BE2C (cell line): ENCODE results near the gene RFPL3.

Source experiments
- DNase-seq: peaks from one replicate; pipeline ENCODE4 v3.0.0-alpha.2; 2020
- H3K27me3 ChIP-seq: fragments of 250-450 bp; sonication (Bioruptor Pico); 2 replicates; pipeline ENCODE4 v1.5.1; 2020; ENCODE audit warnings: mild to moderate bottlenecking
- H3K36me3 ChIP-seq: fragments of 250-450 bp; sonication (Bioruptor Pico); 2 replicates; pipeline ENCODE4 v1.5.1; 2020; ENCODE audit warnings: mild to moderate bottlenecking
- H3K4me1 ChIP-seq: fragments of 250-450 bp; sonication (Bioruptor Pico); 2 replicates; pipeline ENCODE4 v1.5.1; 2020
- H3K4me3 ChIP-seq: 2 replicates; pipeline ENCODE4 v1.5.1; 2011; ENCODE audit warnings: low read depth, low read length
- H3K9me3 ChIP-seq: fragments of 250-450 bp; sonication (Bioruptor Pico); 2 replicates; pipeline ENCODE4 v1.5.1; 2020
- CTCF ChIP-seq: IDR thresholded peaks from 2 replicates; pipeline ENCODE4 v1.5.1; 2012; ENCODE audit warnings: mild to moderate bottlenecking, low read depth, low read length

Gene RFPL3

GRCh38 chr22:32323513-32324164 lies 34.0 kb upstream of the RFPL3 start:
- H3K4me1 ChIP-seq, result no peaks in the 10 kb centered on the region; the same call in 1 of the 2 replicates
- no peaks in the 10 kb centered on the region for H3K9me3 ChIP-seq
- no peaks in the 10 kb centered on the region for H3K36me3 ChIP-seq
- H3K27me3 ChIP-seq, result peaks cover 3% of the 10 kb centered on the region; the same call in 1 of the 2 replicates
- no peak overlapping the region for H3K4me3 ChIP-seq
- no peak for TF ChIP-seq CTCF
- DNase-seq, result no peak

GRCh38 chr22:32324505-32325415 lies 32.9 kb upstream of the RFPL3 start:
- Histone ChIP-seq H3K4me1 (no peaks in the 10 kb centered on the region; the same call in 1 of the 2 replicates), H3K36me3 (no peaks in the 10 kb centered on the region), H3K4me3 (no peak overlapping the region), H3K27me3 (peaks cover 3% of the 10 kb centered on the region; the same call in 1 of the 2 replicates), H3K9me3 (no peaks in the 10 kb centered on the region)
- DNase-seq, result no peak
- no peak for TF ChIP-seq CTCF

GRCh38 chr22:32325416-32325801 lies 32.3 kb upstream of the RFPL3 start:
- peak; percentile 70 for DNase-seq
- no peaks in the 10 kb centered on the region for H3K9me3 ChIP-seq
- no peaks in the 10 kb centered on the region for H3K36me3 ChIP-seq
- no peaks in the 10 kb centered on the region; the same call in 1 of the 2 replicates for H3K4me1 ChIP-seq
- H3K27me3 ChIP-seq, result peaks cover 3% of the 10 kb centered on the region; the same call in 1 of the 2 replicates
- TF ChIP-seq CTCF, result no peak
- H3K4me3 ChIP-seq, result no peak overlapping the region

GRCh38 chr22:32325811-32326237 lies 31.8 kb upstream of the RFPL3 start:
- DNase-seq, result no peak
- no peak for TF ChIP-seq CTCF
- no peaks in the 10 kb centered on the region for H3K9me3 ChIP-seq
- no peaks in the 10 kb centered on the region; the same call in 1 of the 2 replicates for H3K4me1 ChIP-seq
- no peaks in the 10 kb centered on the region for H3K36me3 ChIP-seq
- H3K4me3 ChIP-seq, result no peak overlapping the region
- H3K27me3 ChIP-seq, result peaks cover 3% of the 10 kb centered on the region; the same call in 1 of the 2 replicates

- Histone ChIP-seq H3K36me3 (no peaks in the 10 kb centered on the region), H3K27me3 (peaks cover 3% of the 10 kb centered on the region; the same call in 1 of the 2 replicates), H3K4me3 (no peak overlapping the region), H3K4me1 (no peaks in the 10 kb centered on the region; the same call in 1 of the 2 replicates), H3K9me3 (no peaks in the 10 kb centered on the region)
- no peak for TF ChIP-seq CTCF
- no peak for DNase-seq
These were observed 31.0 kb upstream of the RFPL3 start for GRCh38 chr22:32326647-32327046.

GRCh38 chr22:32327066-32327465 lies 30.6 kb upstream of the RFPL3 start:
- TF ChIP-seq CTCF, result no peak
- H3K4me3 ChIP-seq, result no peak overlapping the region
- H3K9me3 ChIP-seq, result no peaks in the 10 kb centered on the region
- no peaks in the 10 kb centered on the region for H3K36me3 ChIP-seq
- peaks cover 3% of the 10 kb centered on the region; the same call in 1 of the 2 replicates for H3K27me3 ChIP-seq
- no peaks in the 10 kb centered on the region; the same call in 1 of the 2 replicates for H3K4me1 ChIP-seq
- DNase-seq, result no peak
